Limb (tissue), 2 donors: Measurements from ENCODE around the gene SNX2.
A peak's percentile ranks its signal among the peaks of the same experiment; 100 is the strongest.
"Not testable (repeated sequence)": the region's sequence is repeated elsewhere in the genome, so short reads cannot be mapped to it uniquely, and the experiment has no call there.

ENCODE experiments used
- DNase-seq, 2 donors: peaks; one replicate each; pipeline ENCODE4 v3.0.0-alpha.2; 2016; ENCODE audit errors: extremely low spot score in 2 of 2

SNX2 gene

GRCh38 chr5:122774861-122775549, at the start of gene SNX2:
Gene SNX2, plus strand, starts transcription at chr5:122775080. Its CDS starts 24 bp downstream, at chr5:122775104.
- peak; percentile 90 to 97 for DNase-seq

GRCh38 chr5:122727112-122727541, 47.8 kb upstream of the SNX2 start:
- no peak for DNase-seq

- DNase-seq = no peak
Measured at GRCh38 chr5:122730037-122730436, 44.8 kb upstream of the SNX2 start.

- no peak for DNase-seq
Measured at GRCh38 chr5:122730456-122730855, 44.4 kb upstream of the SNX2 start.

- no peak for DNase-seq
Measured at GRCh38 chr5:122736086-122736845, 38.6 kb upstream of the SNX2 start.

GRCh38 chr5:122738088-122738487, 36.8 kb upstream of the SNX2 start:
- no peak for DNase-seq

- no peak for DNase-seq
Measured at GRCh38 chr5:122741681-122742080, 33.2 kb upstream of the SNX2 start.

GRCh38 chr5:122743261-122743660, 31.6 kb upstream of the SNX2 start:
- no peak for DNase-seq

GRCh38 chr5:122745597-122745996, 29.3 kb upstream of the SNX2 start:
- DNase-seq = no peak

- no peak for DNase-seq
Measured at GRCh38 chr5:122749886-122750285, 25.0 kb upstream of the SNX2 start.

- no peak for DNase-seq
Measured at GRCh38 chr5:122751293-122751782, 23.5 kb upstream of the SNX2 start.

GRCh38 chr5:122753500-122753899, 21.4 kb upstream of the SNX2 start:
- DNase-seq = no peak

- DNase-seq = no peak
Measured at GRCh38 chr5:122755783-122756182, 19.1 kb upstream of the SNX2 start.

- no peak for DNase-seq
Measured at GRCh38 chr5:122756264-122756911, 18.5 kb upstream of the SNX2 start.

GRCh38 chr5:122757285-122757684, 17.6 kb upstream of the SNX2 start:
- DNase-seq = no peak

- no peak for DNase-seq
Measured at GRCh38 chr5:122759241-122760070, 15.4 kb upstream of the SNX2 start.

- no peak for DNase-seq
Measured at GRCh38 chr5:122760236-122760635, 14.6 kb upstream of the SNX2 start.

- DNase-seq = no peak
Measured at GRCh38 chr5:122761115-122761514, 13.8 kb upstream of the SNX2 start.

GRCh38 chr5:122761896-122762295, 13.0 kb upstream of the SNX2 start:
- DNase-seq = not testable (repeated sequence)

- no peak for DNase-seq
Measured at GRCh38 chr5:122766130-122766529, 8.8 kb upstream of the SNX2 start.

- DNase-seq = no peak
Measured at GRCh38 chr5:122770477-122770876, 4.4 kb upstream of the SNX2 start.
